Measurements from ENCODE around the gene BIRC3.

DNA sequence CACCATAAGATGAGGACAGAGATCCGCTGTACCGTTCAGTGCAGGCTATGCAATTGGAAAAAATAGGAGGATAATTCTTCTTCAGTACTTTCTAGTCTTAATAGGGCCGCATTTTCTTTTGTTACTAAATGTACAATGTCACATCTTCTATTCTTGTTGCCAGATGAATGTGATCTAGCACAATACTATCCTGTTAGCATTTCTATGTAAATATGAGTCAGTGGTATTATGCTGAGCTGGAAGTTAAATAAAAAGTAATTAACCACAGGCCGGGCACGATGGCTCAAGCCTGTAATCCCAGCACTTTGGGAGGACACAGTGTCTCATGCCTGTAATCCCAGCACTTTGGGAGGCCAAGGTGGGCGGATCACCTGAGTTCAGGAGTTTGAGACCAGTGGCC, 24.4 kb upstream of the BIRC3 start:
- TF ChIP-seq, protein P1, sequence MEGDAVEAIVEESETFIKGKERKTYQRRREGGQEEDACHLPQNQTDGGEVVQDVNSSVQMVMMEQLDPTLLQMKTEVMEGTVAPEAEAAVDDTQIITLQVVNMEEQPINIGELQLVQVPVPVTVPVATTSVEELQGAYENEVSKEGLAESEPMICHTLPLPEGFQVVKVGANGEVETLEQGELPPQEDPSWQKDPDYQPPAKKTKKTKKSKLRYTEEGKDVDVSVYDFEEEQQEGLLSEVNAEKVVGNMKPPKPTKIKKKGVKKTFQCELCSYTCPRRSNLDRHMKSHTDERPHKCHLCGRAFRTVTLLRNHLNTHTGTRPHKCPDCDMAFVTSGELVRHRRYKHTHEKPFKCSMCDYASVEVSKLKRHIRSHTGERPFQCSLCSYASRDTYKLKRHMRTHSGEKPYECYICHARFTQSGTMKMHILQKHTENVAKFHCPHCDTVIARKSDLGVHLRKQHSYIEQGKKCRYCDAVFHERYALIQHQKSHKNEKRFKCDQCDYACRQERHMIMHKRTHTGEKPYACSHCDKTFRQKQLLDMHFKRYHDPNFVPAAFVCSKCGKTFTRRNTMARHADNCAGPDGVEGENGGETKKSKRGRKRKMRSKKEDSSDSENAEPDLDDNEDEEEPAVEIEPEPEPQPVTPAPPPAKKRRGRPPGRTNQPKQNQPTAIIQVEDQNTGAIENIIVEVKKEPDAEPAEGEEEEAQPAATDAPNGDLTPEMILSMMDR (optimal IDR thresholded peaks at IDR 0.05 in 1 of 3, IDR thresholded peaks at IDR 0.05 in 1 of 3, conservative IDR thresholded peaks at IDR 0.05 in 1 of 3; ENCODE audit: extremely low read depth in 1 of 3, insufficient read depth in 2 of 3, low read length in 3 of 3): no peak
- TF ChIP-seq EZH2 (IDR thresholded peaks at IDR 0.05; ENCODE audit: low read length): no peak

Measured in keratinocyte (primary cell).